ENCODE data around the gene CLSTN3. TPM values are rescaled to one million over a fixed set of nuclear protein-coding genes. Genes with fewer than 3 reads are reported as not detected.
A peak's percentile ranks its signal among the peaks of the same experiment; 100 is the strongest.

Gene CLSTN3
- total RNA-seq, 2 donors from 2014 or later = 6.1 to 8.3 TPM

GRCh38 chr12:7189398-7190267 lies 59.5 kb downstream of the CLSTN3 start, which contains the start of gene PEX5:
PEX5 (plus strand) TSS chr12:7189686; CDS start chr12:7190378, 692 bp downstream.
- peak within 1 kb of the TSS; percentile 89 to 95 for H3K27ac ChIP-seq
- H3K36me3 ChIP-seq = no peaks in the 10 kb centered on the region
- H3K9me3 ChIP-seq = no peaks in the 10 kb centered on the region
- peak; percentile 91 for DNase-seq (ENCODE audit: low spot score)
- H3K4me3 ChIP-seq = peak within 1 kb of the TSS; percentile 58 to 99
- H3K27me3 ChIP-seq = no peaks in the 10 kb centered on the region
- TF ChIP-seq CTCF (IDR thresholded peaks at IDR 0.05) = no peak
- peaks cover 0 to 22% of the 10 kb centered on the region in 2 donors for H3K4me1 ChIP-seq

- Histone ChIP-seq H3K9me3 (no peaks in the 10 kb centered on the region), H3K27me3 (no peaks in the 10 kb centered on the region), H3K4me1 (peaks cover 0 to 22% of the 10 kb centered on the region in 2 donors), H3K4me3 (peak overlapping the region; percentile 58 to 99), H3K36me3 (no peaks in the 10 kb centered on the region), H3K27ac (peak overlapping the region; percentile 89 to 95)
- DNase-seq (ENCODE audit: low spot score) = no peak
- TF ChIP-seq CTCF (IDR thresholded peaks at IDR 0.05) = no peak
Measured at GRCh38 chr12:7190268-7191055, 60.3 kb downstream of the CLSTN3 start.

- H3K36me3 ChIP-seq = peaks cover 1% of the 10 kb centered on the region
- no peak overlapping the region for H3K27ac ChIP-seq
- DNase-seq (ENCODE audit: low spot score) = no peak
- TF ChIP-seq CTCF (IDR thresholded peaks at IDR 0.05) = no peak
- peaks cover 0 to 16% of the 10 kb centered on the region in 2 donors for H3K4me1 ChIP-seq
- H3K4me3 ChIP-seq = no peak overlapping the region
- no peaks in the 10 kb centered on the region for H3K27me3 ChIP-seq
- no peaks in the 10 kb centered on the region for H3K9me3 ChIP-seq
Measured at GRCh38 chr12:7193674-7194073, 63.5 kb downstream of the CLSTN3 start.

- peaks cover 24% of the 10 kb centered on the region for H3K36me3 ChIP-seq
- TF ChIP-seq CTCF (IDR thresholded peaks at IDR 0.05) = no peak
- H3K9me3 ChIP-seq = no peaks in the 10 kb centered on the region
- H3K4me3 ChIP-seq = no peak overlapping the region
- no peak for DNase-seq (ENCODE audit: low spot score)
- no peaks in the 10 kb centered on the region for H3K27me3 ChIP-seq
- no peaks in the 10 kb centered on the region for H3K4me1 ChIP-seq
- no peak overlapping the region for H3K27ac ChIP-seq
Measured at GRCh38 chr12:7197841-7198240, 67.7 kb downstream of the CLSTN3 start.

DNA sequence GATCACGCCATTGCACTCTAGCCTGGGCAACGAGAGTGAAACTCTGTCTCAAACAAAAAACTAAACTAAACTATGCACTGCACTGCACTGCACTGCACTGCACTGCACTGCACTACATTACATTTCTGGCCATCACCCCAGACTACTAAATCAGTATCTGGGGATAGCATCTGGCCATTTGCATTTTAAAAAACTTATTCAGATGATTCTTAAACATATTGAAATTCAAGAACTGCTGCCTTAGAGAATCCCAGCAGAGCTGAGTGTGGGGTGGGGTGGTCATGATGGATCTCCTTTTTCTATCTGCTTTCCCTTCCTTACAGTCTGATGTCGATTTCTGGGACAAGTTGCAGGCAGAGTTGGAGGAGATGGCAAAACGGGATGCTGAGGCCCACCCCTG lies 72.9 kb downstream of the CLSTN3 start:
- Histone ChIP-seq H3K4me3 (no peak overlapping the region), H3K27ac (no peak overlapping the region), H3K36me3 (peaks cover 65% of the 10 kb centered on the region), H3K9me3 (no peaks in the 10 kb centered on the region), H3K4me1 (no peaks in the 10 kb centered on the region), H3K27me3 (no peaks in the 10 kb centered on the region)
- DNase-seq (ENCODE audit: low spot score) = no peak
- TF ChIP-seq CTCF (IDR thresholded peaks at IDR 0.05) = no peak
